Adipocyte (in vitro differentiated cells): Measurements from ENCODE around the gene SLC7A4.
A peak's percentile ranks its signal among the peaks of the same experiment; 100 is the strongest.
"Not testable (repeated sequence)": the region's sequence is repeated elsewhere in the genome, so short reads cannot be mapped to it uniquely, and the experiment has no call there.

Source experiments
- DNase-seq: peaks from one replicate; pipeline ENCODE4 v3.0.0-alpha.2; 2015; ENCODE audit warnings: low read depth
- H3K27me3 ChIP-seq: replicated peaks from 2 replicates; pipeline ENCODE4 v1.7.0; 2013; ENCODE audit warnings: mild to moderate bottlenecking, low read length, moderate library complexity; ENCODE audit not compliant: control insufficient read depth, insufficient read depth
- H3K36me3 ChIP-seq: 2 replicates; pipeline ENCODE4 v1.7.0; 2013; ENCODE audit warnings: low read length, mild to moderate bottlenecking, moderate library complexity; ENCODE audit not compliant: control insufficient read depth, insufficient read depth, severe bottlenecking
- H3K4me1 ChIP-seq: 2 replicates; pipeline ENCODE4 v1.7.0; 2013; ENCODE audit warnings: mild to moderate bottlenecking, low read length, moderate library complexity; ENCODE audit not compliant: control insufficient read depth, insufficient read depth
- H3K4me3 ChIP-seq: 2 replicates; pipeline ENCODE4 v1.7.0; 2013; ENCODE audit warnings: mild to moderate bottlenecking, low read length, moderate library complexity
- H3K9ac ChIP-seq: 2 replicates; pipeline ENCODE4 v1.7.0; 2013; ENCODE audit warnings: mild to moderate bottlenecking, low read length, moderate library complexity
- H3K9me3 ChIP-seq: 2 replicates; pipeline ENCODE4 v1.7.0; 2013; ENCODE audit warnings: mild to moderate bottlenecking, low read length, moderate library complexity; ENCODE audit not compliant: control insufficient read depth

The SLC7A4 gene

GRCh38 chr22:21047035-21047661 lies 14.8 kb upstream of the SLC7A4 start:
- H3K9ac ChIP-seq: no peak overlapping the region
- H3K27me3 ChIP-seq: peaks cover 5% of the 10 kb centered on the region
- DNase-seq: no peak
- peaks cover 19% of the 10 kb centered on the region for H3K4me1 ChIP-seq
- no peak overlapping the region for H3K4me3 ChIP-seq
- no peaks in the 10 kb centered on the region for H3K9me3 ChIP-seq
- H3K36me3 ChIP-seq: no peaks in the 10 kb centered on the region

DNA sequence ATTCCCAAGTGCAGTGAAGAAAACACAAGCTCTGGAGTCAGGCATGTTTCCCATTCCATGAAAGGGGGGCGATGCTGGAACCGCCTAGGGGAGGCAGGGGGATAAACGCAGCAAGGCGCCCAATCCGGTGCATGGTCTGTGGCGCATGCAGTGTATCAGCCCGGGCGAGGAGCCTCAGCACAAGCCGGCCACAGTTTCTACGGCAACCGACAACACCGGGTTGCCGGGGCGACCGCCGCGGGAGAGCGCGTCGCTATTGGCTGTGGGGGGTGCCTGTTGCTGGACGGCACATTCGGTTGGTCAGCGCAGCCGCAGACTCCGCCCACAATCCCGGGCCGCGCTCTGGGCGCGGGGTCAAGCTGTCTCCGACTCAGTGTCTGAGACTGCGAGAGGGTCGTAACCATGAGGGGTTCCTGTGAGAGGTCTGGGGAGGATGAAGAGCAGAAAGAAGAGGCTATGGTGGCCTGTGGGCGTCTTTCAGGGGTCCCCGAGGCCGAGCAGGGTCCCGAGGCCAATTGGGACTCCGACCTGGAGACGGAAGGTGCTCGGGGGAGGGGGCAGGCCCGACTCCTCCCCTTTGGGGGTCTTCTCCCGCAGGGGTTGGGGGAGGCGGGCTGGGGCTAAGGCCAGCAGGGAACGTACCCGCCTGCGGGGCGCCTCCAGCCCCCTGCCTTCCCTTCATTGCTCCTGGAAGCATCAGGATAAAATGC lies 13.4 kb upstream of the SLC7A4 start, which contains the start of gene LRRC74B:
Gene LRRC74B, plus strand, starts transcription at position 362 of the 710 bp plus-strand sequence. Its CDS starts 41 bp downstream, at position 403.
- Histone ChIP-seq H3K27me3 (peaks cover 5% of the 10 kb centered on the region), H3K36me3 (no peaks in the 10 kb centered on the region), H3K4me3 (peak within 1 kb of the TSS; percentile 68), H3K4me1 (peaks cover 19% of the 10 kb centered on the region), H3K9me3 (no peaks in the 10 kb centered on the region), H3K9ac (peak within 1 kb of the TSS; percentile 41)
- peak; percentile 95 for DNase-seq

- Histone ChIP-seq H3K9me3 (no peaks in the 10 kb centered on the region), H3K27me3 (peaks cover 5% of the 10 kb centered on the region), H3K4me1 (peaks cover 19% of the 10 kb centered on the region), H3K9ac (peak overlapping the region; percentile 20), H3K4me3 (peak overlapping the region; percentile 68), H3K36me3 (no peaks in the 10 kb centered on the region)
- peak; percentile 60 for DNase-seq
These were observed 12.7 kb upstream of the SLC7A4 start for GRCh38 chr22:21044931-21045584.

DNA sequence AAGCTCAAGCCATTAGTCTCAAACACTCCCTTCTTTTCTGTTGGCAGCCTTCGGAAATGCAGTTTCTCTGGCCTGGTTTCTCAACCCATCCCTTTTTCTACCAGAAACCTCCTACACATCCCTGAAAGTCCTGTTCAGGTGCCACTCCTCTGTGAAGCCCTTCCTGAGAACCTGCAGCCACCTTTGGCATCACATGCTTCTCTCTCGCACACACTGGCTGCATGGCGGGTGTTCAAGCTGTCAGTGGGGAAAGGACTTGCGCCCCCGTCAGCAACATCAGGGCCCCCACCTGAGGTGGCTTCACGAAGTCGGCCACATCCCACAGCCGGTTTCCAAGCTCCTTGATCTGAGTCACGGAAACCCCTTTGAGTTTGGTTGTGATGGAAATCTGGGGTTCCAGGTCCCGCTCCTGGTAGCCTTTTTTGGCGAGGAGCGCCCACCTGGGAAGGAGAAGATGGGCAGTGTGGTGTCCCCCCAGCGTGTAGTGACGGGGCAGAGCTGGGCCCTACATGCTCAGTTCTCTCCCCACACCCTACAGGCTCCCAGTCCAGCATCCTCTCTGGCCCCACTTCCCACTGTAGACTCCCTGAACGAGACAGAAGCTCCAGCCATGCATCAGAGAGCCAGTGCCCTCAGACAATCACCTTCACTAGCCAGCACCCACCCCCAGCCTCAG lies 11.6 kb upstream of the SLC7A4 start:
- H3K36me3 ChIP-seq: no peaks in the 10 kb centered on the region
- no peak for DNase-seq
- H3K9ac ChIP-seq: no peak overlapping the region
- peaks cover 19% of the 10 kb centered on the region for H3K4me1 ChIP-seq
- H3K9me3 ChIP-seq: no peaks in the 10 kb centered on the region
- H3K4me3 ChIP-seq: no peak overlapping the region
- H3K27me3 ChIP-seq: peaks cover 5% of the 10 kb centered on the region

DNA sequence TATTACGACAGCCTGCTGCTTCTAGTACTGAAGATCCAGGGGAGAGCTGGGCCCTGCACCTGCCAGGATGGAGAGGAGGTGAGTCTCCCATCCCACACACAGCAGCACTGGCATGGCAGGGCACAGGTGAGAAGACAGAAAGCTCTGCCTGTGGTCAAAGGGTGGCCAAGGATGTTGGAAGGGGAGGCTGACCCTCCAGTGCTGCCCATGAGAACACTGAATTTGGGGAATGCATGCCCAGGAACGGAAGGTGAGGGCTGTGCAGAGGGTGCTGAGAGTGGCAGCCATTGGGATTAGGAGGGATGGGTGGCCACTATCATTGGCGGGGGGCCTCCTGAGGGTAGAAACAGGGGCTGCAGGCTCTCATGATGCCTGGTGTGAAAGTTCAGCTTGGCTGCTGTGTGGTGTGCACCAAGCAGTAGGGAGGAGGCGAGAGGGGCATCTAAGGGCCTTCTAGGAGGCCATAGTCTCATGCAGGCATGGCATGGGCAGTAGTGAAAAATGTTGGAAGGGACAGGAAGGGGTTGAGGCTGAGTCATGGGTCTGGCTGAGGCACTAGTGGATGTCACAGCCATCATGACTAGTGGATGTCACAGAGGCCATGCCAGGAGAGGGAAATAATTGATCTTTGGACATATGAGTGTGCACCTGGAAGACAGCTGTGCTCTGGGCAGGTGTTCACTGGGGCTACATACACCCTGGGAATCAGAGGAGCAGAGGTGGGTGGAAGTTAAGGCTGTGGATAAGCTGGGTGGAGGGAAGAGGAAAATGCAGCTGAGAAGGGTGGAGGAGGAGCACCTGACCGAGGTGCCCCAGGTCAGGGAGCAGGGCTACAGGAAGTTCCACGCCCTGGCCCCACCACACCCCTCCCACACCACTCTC lies 10.9 kb upstream of the SLC7A4 start:
- H3K9me3 ChIP-seq: no peaks in the 10 kb centered on the region
- H3K27me3 ChIP-seq: peaks cover 3% of the 10 kb centered on the region
- no peak for DNase-seq
- no peak overlapping the region for H3K9ac ChIP-seq
- no peaks in the 10 kb centered on the region for H3K36me3 ChIP-seq
- peaks cover 25% of the 10 kb centered on the region for H3K4me1 ChIP-seq
- no peak overlapping the region for H3K4me3 ChIP-seq

- Histone ChIP-seq H3K27me3 (no peaks in the 10 kb centered on the region), H3K9me3 (no peaks in the 10 kb centered on the region), H3K4me3 (no peak overlapping the region), H3K4me1 (peaks cover 34% of the 10 kb centered on the region), H3K9ac (no peak overlapping the region), H3K36me3 (no peaks in the 10 kb centered on the region)
- DNase-seq: peak; percentile 57
These were observed 9.6 kb upstream of the SLC7A4 start for GRCh38 chr22:21041937-21042336.

- H3K27me3 ChIP-seq, H3K36me3 ChIP-seq, H3K4me3 ChIP-seq, H3K9ac ChIP-seq, DNase-seq, H3K9me3 ChIP-seq: not testable (repeated sequence)
- H3K4me1 ChIP-seq: peaks cover 31% of the 10 kb centered on the region
These were observed 6.8 kb upstream of the SLC7A4 start for GRCh38 chr22:21039158-21039557.

GRCh38 chr22:21038405-21038804 lies 6.0 kb upstream of the SLC7A4 start:
- no peaks in the 10 kb centered on the region for H3K27me3 ChIP-seq
- DNase-seq: peak; percentile 69
- H3K4me3 ChIP-seq: no peak overlapping the region
- no peaks in the 10 kb centered on the region for H3K9me3 ChIP-seq
- H3K36me3 ChIP-seq: no peaks in the 10 kb centered on the region
- H3K4me1 ChIP-seq: peaks cover 31% of the 10 kb centered on the region
- H3K9ac ChIP-seq: peak overlapping the region; percentile 47

- no peaks in the 10 kb centered on the region for H3K9me3 ChIP-seq
- H3K4me3 ChIP-seq: no peak overlapping the region
- no peaks in the 10 kb centered on the region for H3K36me3 ChIP-seq
- no peak for DNase-seq
- H3K27me3 ChIP-seq: peaks cover 18% of the 10 kb centered on the region
- H3K4me1 ChIP-seq: peaks cover 44% of the 10 kb centered on the region
- H3K9ac ChIP-seq: no peak overlapping the region
These were observed 2.6 kb upstream of the SLC7A4 start for GRCh38 chr22:21034989-21035388.

DNA sequence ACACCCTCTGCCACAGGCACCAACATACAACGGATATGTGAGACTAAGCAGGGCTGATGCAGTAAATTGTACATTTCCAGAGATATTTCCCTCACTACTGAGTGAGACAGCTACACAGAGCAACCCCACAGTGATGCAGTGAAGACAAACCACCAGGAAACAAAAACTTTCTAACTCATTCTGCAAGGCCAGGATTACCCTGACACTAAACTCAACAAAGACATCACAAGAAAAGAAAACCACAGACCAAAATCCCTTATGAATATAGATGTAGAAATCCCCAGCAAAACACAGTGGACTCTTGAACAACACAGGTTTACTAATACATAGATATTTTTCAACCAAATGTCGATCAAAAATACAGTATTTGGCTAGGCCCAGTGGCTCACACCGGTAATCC lies 1.5 kb upstream of the SLC7A4 start:
- Histone ChIP-seq H3K9ac (no peak overlapping the region), H3K9me3 (no peaks in the 10 kb centered on the region), H3K36me3 (no peaks in the 10 kb centered on the region), H3K4me3 (no peak overlapping the region), H3K27me3 (peaks cover 26% of the 10 kb centered on the region), H3K4me1 (peaks cover 44% of the 10 kb centered on the region)
- DNase-seq: no peak
